ENCODE data around the gene NPB. TPM values are rescaled to one million over a fixed set of nuclear protein-coding genes. Genes with fewer than 3 reads are reported as not detected.

NPB gene
- polyA plus RNA-seq, 1 donor from 2014 or later = 1.3 TPM

- peaks cover 31% of the 10 kb centered on the region for H3K79me2 ChIP-seq (replicated peaks; ENCODE audit: insufficient read depth, low read length)
- H3K9ac ChIP-seq (ENCODE audit: low read length) = no peak overlapping the region
- no peak overlapping the region for H3K4me2 ChIP-seq (ENCODE audit: low read length)
- no peaks in the 10 kb centered on the region for H4K20me1 ChIP-seq (ENCODE audit: insufficient read depth)
- no peak overlapping the region for H2AFZ ChIP-seq (ENCODE audit: low read depth, low read length)
- no peaks in the 10 kb centered on the region for H3K27me3 ChIP-seq (ENCODE audit: insufficient read depth, low read depth, low read length)
- H3K4me3 ChIP-seq (ENCODE audit: low read length) = no peak overlapping the region
- no peaks in the 10 kb centered on the region for H3F3A ChIP-seq (ENCODE audit: insufficient read depth, low read length, poor library complexity, severe bottlenecking)
- no peaks in the 10 kb centered on the region for H3K9me2 ChIP-seq (ENCODE audit: insufficient read depth, low read length)
- H3K9me3 ChIP-seq (ENCODE audit: low read length) = no peaks in the 10 kb centered on the region
- TF ChIP-seq MXI1 (conservative IDR thresholded peaks at IDR 0.05; ENCODE audit: poor library complexity, severe bottlenecking) = no peak
- TF ChIP-seq TAF1 (IDR thresholded peaks at IDR 0.05; ENCODE audit: low read depth) = no peak
- no peak for TF ChIP-seq EP300 (conservative IDR thresholded peaks at IDR 0.05; ENCODE audit: poor library complexity, severe bottlenecking)
- TF ChIP-seq RAD21 (conservative IDR thresholded peaks at IDR 0.05) = no peak
- no peak for TF ChIP-seq CTCF (IDR thresholded peaks at IDR 0.05; ENCODE audit: poor library complexity, severe bottlenecking)
- TF ChIP-seq POLR2AphosphoS5 (IDR thresholded peaks at IDR 0.05) = no peak
- no peak overlapping the region for H3K27ac ChIP-seq (ENCODE audit: low read length)
- H3K36me3 ChIP-seq (ENCODE audit: insufficient read depth, low read length) = no peaks in the 10 kb centered on the region
Observed at GRCh38 chr17:81921996-81922565, 20.0 kb downstream of the NPB start.

- no peaks in the 10 kb centered on the region for H3K9me3 ChIP-seq (ENCODE audit: low read length)
- no peak overlapping the region for H3K27ac ChIP-seq (ENCODE audit: low read length)
- no peak overlapping the region for H3K4me2 ChIP-seq (ENCODE audit: low read length)
- no peak overlapping the region for H2AFZ ChIP-seq (ENCODE audit: low read depth, low read length)
- H3K9ac ChIP-seq (ENCODE audit: low read length) = no peak overlapping the region
- H3K79me2 ChIP-seq (replicated peaks; ENCODE audit: insufficient read depth, low read length) = peaks cover 26% of the 10 kb centered on the region
- no peaks in the 10 kb centered on the region for H4K20me1 ChIP-seq (ENCODE audit: insufficient read depth)
- H3K9me2 ChIP-seq (ENCODE audit: insufficient read depth, low read length) = no peaks in the 10 kb centered on the region
- no peaks in the 10 kb centered on the region for H3F3A ChIP-seq (ENCODE audit: insufficient read depth, low read length, poor library complexity, severe bottlenecking)
- no peak overlapping the region for H3K4me3 ChIP-seq (ENCODE audit: low read length)
- no peaks in the 10 kb centered on the region for H3K36me3 ChIP-seq (ENCODE audit: insufficient read depth, low read length)
- H3K27me3 ChIP-seq (ENCODE audit: insufficient read depth, low read depth, low read length) = no peaks in the 10 kb centered on the region
- no peak for TF ChIP-seq RAD21 (conservative IDR thresholded peaks at IDR 0.05)
- TF ChIP-seq REST (IDR thresholded peaks at IDR 0.05; ENCODE audit: borderline replicate concordance) = no peak
- TF ChIP-seq SMC3 (conservative IDR thresholded peaks at IDR 0.05; ENCODE audit: poor library complexity) = no peak
- no peak for TF ChIP-seq POLR2AphosphoS5 (IDR thresholded peaks at IDR 0.05)
- TF ChIP-seq MXI1 (conservative IDR thresholded peaks at IDR 0.05; ENCODE audit: poor library complexity, severe bottlenecking) = no peak
- TF ChIP-seq CTCF (IDR thresholded peaks at IDR 0.05; ENCODE audit: poor library complexity, severe bottlenecking) = no peak
- TF ChIP-seq EZH2 (IDR thresholded peaks at IDR 0.05; ENCODE audit: borderline replicate concordance, insufficient read depth, low read length, poor library complexity, severe bottlenecking) = no peak
- TF ChIP-seq TAF1 (IDR thresholded peaks at IDR 0.05; ENCODE audit: low read depth) = no peak
- no peak for TF ChIP-seq EP300 (conservative IDR thresholded peaks at IDR 0.05; ENCODE audit: poor library complexity, severe bottlenecking)
Observed at GRCh38 chr17:81922566-81923301, 20.7 kb downstream of the NPB start.
